Uterus (tissue), 2 donors: ENCODE data around the gene TRIM8.

Experiments
- CTCF ChIP-seq, 4 experiments: fragments of 200-600 bp in 2 of 4; fragments of 450-650 bp in 2 of 4; sonication (generic) in 2 of 4; IDR thresholded peaks; one replicate each; pipeline ENCODE4 v1.5.1; 2016 to 2019; ENCODE audit warnings: antibody characterized with exemption in 4 of 4, mild to moderate bottlenecking in 2 of 4, moderate library complexity in 1 of 4
- POLR2A ChIP-seq, 2 donors: fragments of 450-650 bp; IDR thresholded peaks; one replicate each; pipeline ENCODE4 v1.6.1; 2016; ENCODE audit warnings: antibody characterized with exemption in 2 of 2, mild to moderate bottlenecking in 1 of 2, moderate library complexity in 1 of 2

GRCh38 chr10:102611514-102612087, 32.7 kb upstream of the TRIM8 start:
- TF ChIP-seq CTCF (IDR thresholded peaks at IDR 0.05) (no peak), POLR2A (IDR thresholded peaks at IDR 0.05) (no peak)
